ENCODE results near the gene NUP62CL. TPM values are rescaled to one million over a fixed set of nuclear protein-coding genes. Genes with fewer than 3 reads are reported as not detected.

NUP62CL gene
- total and polyA plus RNA-seq, 2 of the 13 experiments (the other 11 are each of a cell fraction or from before 2014, with no cell fraction given), result 4.2 to 5.8 TPM

- TF ChIP-seq TFAP4 (IDR thresholded peaks at IDR 0.05; ENCODE audit: borderline replicate concordance, low read depth) (no peak), DRAP1 (CRISPR knock-in tag; IDR thresholded peaks at IDR 0.05) (no peak), ATM (IDR thresholded peaks at IDR 0.05; ENCODE audit: borderline replicate concordance) (no peak), NR1H2 (CRISPR knock-in tag; IDR thresholded peaks at IDR 0.05; ENCODE audit: borderline replicate concordance, low read depth) (no peak), ELF3 (CRISPR knock-in tag; IDR thresholded peaks at IDR 0.05) (no peak), CREB3 (CRISPR knock-in tag; IDR thresholded peaks at IDR 0.05) (no peak), BHLHE40 (IDR thresholded peaks at IDR 0.05; ENCODE audit: low read length) (no peak), ZNF816 (CRISPR knock-in tag; IDR thresholded peaks at IDR 0.05; ENCODE audit: borderline replicate concordance) (no peak), U2AF2 (IDR thresholded peaks at IDR 0.05; ENCODE audit: low read depth, low read length) (no peak), ZNF280D (CRISPR knock-in tag; IDR thresholded peaks at IDR 0.05) (no peak), PAXIP1 (CRISPR knock-in tag; conservative IDR thresholded peaks at IDR 0.05) (no peak), RARG (CRISPR knock-in tag; IDR thresholded peaks at IDR 0.05; ENCODE audit: low read depth) (no peak), ZNF644 (CRISPR knock-in tag; IDR thresholded peaks at IDR 0.05; ENCODE audit: low read depth) (no peak), ZNF784 (CRISPR knock-in tag; IDR thresholded peaks at IDR 0.05; ENCODE audit: borderline replicate concordance) (no peak), ZNF337 (CRISPR knock-in tag; IDR thresholded peaks at IDR 0.05; ENCODE audit: borderline replicate concordance, low read depth) (no peak)
- peak overlapping the region; percentile 87 for H3K9ac ChIP-seq (ENCODE audit: insufficient read depth, low read depth, low read length)
- peaks cover 19% of the 10 kb centered on the region for H3K4me1 ChIP-seq (ENCODE audit: insufficient read depth, low read length)
- H2AFZ ChIP-seq (ENCODE audit: low read length), result no peak overlapping the region
- no peaks in the 10 kb centered on the region for H3K9me3 ChIP-seq (ENCODE audit: low read length)
- DNase-seq (ENCODE audit: low spot score) (no peak), ATAC-seq (no peak), FAIRE-seq (no peak)
- ChIA-PET CTCF (ENCODE audit: low intra/inter-chr PET ratio, low total read pairs) (no interaction called here), POLR2A (no interaction called here)
- peak overlapping the region; percentile 67 to 80 (median 73) for H3K4me3 ChIP-seq (replicated peaks in 1 of 3; ENCODE audit: insufficient read depth in 1 of 3, low read depth in 2 of 3, low read length in 3 of 3)
- peaks cover 0 to 24% of the 10 kb centered on the region in 2 experiments; a peak in 3 of 5 replicates for H3K36me3 ChIP-seq (replicated peaks in 1 of 2; ENCODE audit: control insufficient read depth in 1 of 2, insufficient read depth in 2 of 2, low read length in 2 of 2)
- peak overlapping the region; percentile 80 for H3K4me2 ChIP-seq (ENCODE audit: low read depth, low read length)
- peak overlapping the region; percentile 73 for H3K27ac ChIP-seq (ENCODE audit: extremely low read length, insufficient read depth, low read length)
- no TSS peak for BruUV-seq (replicated peaks)
- peaks cover 13% of the 10 kb centered on the region for H3K79me2 ChIP-seq (ENCODE audit: insufficient read depth, low read length)
- in situ Hi-C loops (cut with HindIII; ENCODE audit: extremely low pct_ligation_motif_present, low pct_unique_long_range_greater_than_20kb) (no loop called here), intact Hi-C loops (cut with micrococcal nuclease; ENCODE audit: unreplicated experiment) (no loop called here)
- no peaks in the 10 kb centered on the region for H3K27me3 ChIP-seq (ENCODE audit: control insufficient read depth in 1 of 2, insufficient read depth in 2 of 2, low read length in 2 of 2)
- H4K20me1 ChIP-seq (ENCODE audit: insufficient read depth, low read length), result no peaks in the 10 kb centered on the region
- 0% methylated on average over 2 of the region's 8 CpGs for WGBS (ENCODE audit: low lambda C conversion rate)
Measured at GRCh38 chrX:107117993-107118321, 88.3 kb downstream of the NUP62CL start.

All from HepG2 (cell line).